ENCODE results near the gene PLEKHM3. TPM values are rescaled to one million over a fixed set of nuclear protein-coding genes. Genes with fewer than 3 reads are reported as not detected.

The PLEKHM3 gene
- total and polyA plus RNA-seq, 2 donors (not counting 3 experiments of a cell fraction or from before 2014, with no cell fraction given) = 3.1 to 9.1 TPM

GRCh38 chr2:207790898-207791297, 234.4 kb downstream of the PLEKHM3 start:
- Histone ChIP-seq H3K27ac (ENCODE audit: insufficient read depth, low read depth, low read length) (no peak overlapping the region), H3K36me3 (ENCODE audit: control insufficient read depth in 2 of 2, extremely low read depth in 1 of 2, insufficient read depth in 2 of 2, low read length in 2 of 2) (no peaks in the 10 kb centered on the region), H3K4me3 (replicated peaks in 1 of 3; ENCODE audit: insufficient read depth in 1 of 3, low read depth in 1 of 3, low read length in 3 of 3) (no peak overlapping the region), H4K20me1 (replicated peaks; ENCODE audit: control insufficient read depth, extremely low read depth, insufficient read depth, low read length) (no peaks in the 10 kb centered on the region), H3K9ac (replicated peaks; ENCODE audit: extremely low read depth, insufficient read depth, low read length) (no peak overlapping the region), H2AFZ (ENCODE audit: low read depth, low read length) (no peak overlapping the region), H3K79me2 (ENCODE audit: control insufficient read depth, insufficient read depth, low read length) (no peaks in the 10 kb centered on the region), H3K4me2 (ENCODE audit: insufficient read depth, low read length) (no peak overlapping the region), H3K27me3 (ENCODE audit: control insufficient read depth in 2 of 2, insufficient read depth in 2 of 2, low read length in 2 of 2) (no peaks in the 10 kb centered on the region), H3K4me1 (ENCODE audit: control insufficient read depth, extremely low read depth, insufficient read depth, low read length) (peaks cover 10% of the 10 kb centered on the region), H3K9me3 (replicated peaks; ENCODE audit: control insufficient read depth, insufficient read depth, low read length) (no peaks in the 10 kb centered on the region), H3K9me1 (replicated peaks; ENCODE audit: control insufficient read depth, extremely low read depth, insufficient read depth, low read length) (no peaks in the 10 kb centered on the region)
- intact Hi-C loops (cut with micrococcal nuclease) (no loop called here), dilution Hi-C loops (cut with MboI; ENCODE audit: extremely low pct_ligation_motif_present, low sequenced_read_pairs) (no loop called here)
- ChIA-PET CTCF (interaction anchor here (1.0 kb wide), 1 partner anchor 250 kb away, joined by 3 read pairs; no protein-coding TSS in a partner anchor), POLR2A (no interaction called here)
- DNase-seq (ENCODE audit: low read depth, low spot score) (no peak), FAIRE-seq (no peak)
- no TSS peak for BruUV-seq (replicated peaks)
- TF ChIP-seq, protein P1, sequence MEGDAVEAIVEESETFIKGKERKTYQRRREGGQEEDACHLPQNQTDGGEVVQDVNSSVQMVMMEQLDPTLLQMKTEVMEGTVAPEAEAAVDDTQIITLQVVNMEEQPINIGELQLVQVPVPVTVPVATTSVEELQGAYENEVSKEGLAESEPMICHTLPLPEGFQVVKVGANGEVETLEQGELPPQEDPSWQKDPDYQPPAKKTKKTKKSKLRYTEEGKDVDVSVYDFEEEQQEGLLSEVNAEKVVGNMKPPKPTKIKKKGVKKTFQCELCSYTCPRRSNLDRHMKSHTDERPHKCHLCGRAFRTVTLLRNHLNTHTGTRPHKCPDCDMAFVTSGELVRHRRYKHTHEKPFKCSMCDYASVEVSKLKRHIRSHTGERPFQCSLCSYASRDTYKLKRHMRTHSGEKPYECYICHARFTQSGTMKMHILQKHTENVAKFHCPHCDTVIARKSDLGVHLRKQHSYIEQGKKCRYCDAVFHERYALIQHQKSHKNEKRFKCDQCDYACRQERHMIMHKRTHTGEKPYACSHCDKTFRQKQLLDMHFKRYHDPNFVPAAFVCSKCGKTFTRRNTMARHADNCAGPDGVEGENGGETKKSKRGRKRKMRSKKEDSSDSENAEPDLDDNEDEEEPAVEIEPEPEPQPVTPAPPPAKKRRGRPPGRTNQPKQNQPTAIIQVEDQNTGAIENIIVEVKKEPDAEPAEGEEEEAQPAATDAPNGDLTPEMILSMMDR (IDR thresholded peaks at IDR 0.05; ENCODE audit: extremely low read depth in 1 of 2, insufficient read depth in 1 of 2, low read depth in 1 of 2, low read length in 2 of 2) = no peak
- no peak for TF ChIP-seq JUN (IDR thresholded peaks at IDR 0.05; ENCODE audit: borderline replicate concordance, insufficient read depth, insufficient read length, low read depth)
- TF ChIP-seq GATA2 (IDR thresholded peaks at IDR 0.05; ENCODE audit: insufficient read depth, insufficient read length, low read depth, low read length) = no peak
- no peak for TF ChIP-seq FOS (IDR thresholded peaks at IDR 0.05; ENCODE audit: borderline replicate concordance, insufficient read depth, low read length)
- no peak for TF ChIP-seq EZH2 (IDR thresholded peaks at IDR 0.05; ENCODE audit: borderline replicate concordance, low read depth, low read length, severe bottlenecking)
- no peak for TF ChIP-seq MAX (IDR thresholded peaks at IDR 0.05; ENCODE audit: insufficient read depth, insufficient read length)
- no peak for TF ChIP-seq POLR2AphosphoS5 (IDR thresholded peaks at IDR 0.05; ENCODE audit: insufficient read depth, low read depth, low read length)
- TF ChIP-seq MYC (IDR thresholded peaks at IDR 0.05; ENCODE audit: low read depth, low read length) = no peak
- no peak for TF ChIP-seq POLR2A (IDR thresholded peaks at IDR 0.05; ENCODE audit: low read depth, low read length)
